ENCODE data around the gene TRMT11. TPM values are rescaled to one million over a fixed set of nuclear protein-coding genes. Genes with fewer than 3 reads are reported as not detected.
"Not testable (repeated sequence)": the region's sequence is repeated elsewhere in the genome, so short reads cannot be mapped to it uniquely, and the experiment has no call there.

Gene TRMT11
- total and polyA plus RNA-seq, 3 experiments from 2014 or later = 14.8 to 37.9 (median 35.8) TPM

GRCh38 chr6:126002755-126003679 lies 16.7 kb downstream of the TRMT11 start:
- H3K27ac Mint-ChIP-seq = peak overlapping the region in 1 of 8 donors; percentile 51
- DNase-seq = no peak
- ChIA-PET POLR2A (no interaction called here), CTCF (interaction anchor here (1.8 kb wide), 1 partner anchor 11 kb away, joined by 4 read pairs; no protein-coding TSS in a partner anchor)
- peaks cover 11 to 83% (median 31%) of the 10 kb centered on the region in 3 donors for H3K36me3 Mint-ChIP-seq
- no peak overlapping the region for H3K4me3 ChIP-seq (ENCODE audit: low read length)
- no peaks in the 10 kb centered on the region for H3K27me3 Mint-ChIP-seq
- H3K4me1 Mint-ChIP-seq = peaks cover 7 to 12% (median 8%) of the 10 kb centered on the region in 3 donors
- no peaks in the 10 kb centered on the region for H3K36me3 ChIP-seq (ENCODE audit: insufficient read depth, low read length)
- H3K9me3 Mint-ChIP-seq = no peaks in the 10 kb centered on the region
- no peak overlapping the region for H3K4me3 Mint-ChIP-seq
- no peaks in the 10 kb centered on the region for H3K9me3 ChIP-seq (ENCODE audit: low read length)
- H3K27me3 ChIP-seq (ENCODE audit: insufficient read depth, low read length, poor library complexity, severe bottlenecking) = no peaks in the 10 kb centered on the region
- H3K4me1 ChIP-seq (ENCODE audit: insufficient read depth, low read length) = peaks cover 8% of the 10 kb centered on the region
- H3K27ac ChIP-seq (ENCODE audit: low read depth, low read length) = no peak overlapping the region

GRCh38 chr6:126007800-126008199 lies 21.5 kb downstream of the TRMT11 start:
- H3K4me1 Mint-ChIP-seq = peaks cover 2 to 6% (median 4%) of the 10 kb centered on the region in 3 donors
- H3K36me3 Mint-ChIP-seq = peaks cover 15 to 77% (median 28%) of the 10 kb centered on the region in 3 donors
- H3K4me3 Mint-ChIP-seq = no peak overlapping the region
- ChIA-PET POLR2A (no interaction called here), CTCF (interaction anchor here (1.1 kb wide), 1 partner anchor 12 kb away, joined by 3 read pairs; no protein-coding TSS in a partner anchor)
- no peak for DNase-seq
- Histone ChIP-seq H3K9me3 (ENCODE audit: low read length) (no peaks in the 10 kb centered on the region), H3K36me3 (ENCODE audit: insufficient read depth, low read length) (peaks cover 6% of the 10 kb centered on the region), H3K4me3 (ENCODE audit: low read length) (no peak overlapping the region), H3K27ac (ENCODE audit: low read depth, low read length) (no peak overlapping the region), H3K27me3 (ENCODE audit: insufficient read depth, low read length, poor library complexity, severe bottlenecking) (no peaks in the 10 kb centered on the region), H3K4me1 (ENCODE audit: insufficient read depth, low read length) (peaks cover 3% of the 10 kb centered on the region)
- H3K27me3 Mint-ChIP-seq = no peaks in the 10 kb centered on the region
- no peak overlapping the region for H3K27ac Mint-ChIP-seq
- no peaks in the 10 kb centered on the region for H3K9me3 Mint-ChIP-seq

GRCh38 chr6:126010040-126010439 lies 23.7 kb downstream of the TRMT11 start:
- peaks cover 11% of the 10 kb centered on the region for H3K36me3 ChIP-seq (ENCODE audit: insufficient read depth, low read length)

GRCh38 chr6:126015863-126016262 lies 29.5 kb downstream of the TRMT11 start:
- CTCF ChIA-PET = no interaction called here
- Histone ChIP-seq H3K27me3 (ENCODE audit: insufficient read depth, low read length, poor library complexity, severe bottlenecking) (no peaks in the 10 kb centered on the region), H3K4me3 (ENCODE audit: low read length) (no peak overlapping the region), H3K4me1 (ENCODE audit: insufficient read depth, low read length) (no peaks in the 10 kb centered on the region), H3K27ac (ENCODE audit: low read depth, low read length) (no peak overlapping the region), H3K9me3 (ENCODE audit: low read length) (no peaks in the 10 kb centered on the region), H3K36me3 (ENCODE audit: insufficient read depth, low read length) (peaks cover 24% of the 10 kb centered on the region)
- POLR2A ChIA-PET = no interaction called here
- Mint-ChIP-seq H3K4me1 (no peaks in the 10 kb centered on the region), H3K27me3 (no peaks in the 10 kb centered on the region), H3K4me3 (no peak overlapping the region), H3K36me3 (peaks cover 16 to 84% (median 47%) of the 10 kb centered on the region in 3 donors), H3K9me3 (no peaks in the 10 kb centered on the region), H3K27ac (no peak overlapping the region)
- DNase-seq = no peak

More at GRCh38 chr6:126010040-126010439, 23.7 kb downstream of the TRMT11 start:
- Histone ChIP-seq H3K27ac (ENCODE audit: low read depth, low read length) (no peak overlapping the region), H3K4me3 (ENCODE audit: low read length) (no peak overlapping the region), H3K27me3 (ENCODE audit: insufficient read depth, low read length, poor library complexity, severe bottlenecking) (no peaks in the 10 kb centered on the region), H3K4me1 (ENCODE audit: insufficient read depth, low read length) (no peaks in the 10 kb centered on the region), H3K9me3 (ENCODE audit: low read length) (no peaks in the 10 kb centered on the region)
- Mint-ChIP-seq H3K27me3 (no peaks in the 10 kb centered on the region), H3K27ac (peak overlapping the region in 1 of 8 donors; percentile 78), H3K4me3 (no peak overlapping the region), H3K36me3 (peaks cover 8 to 78% (median 29%) of the 10 kb centered on the region in 3 donors), H3K9me3 (no peaks in the 10 kb centered on the region), H3K4me1 (no peaks in the 10 kb centered on the region)
- DNase-seq = no peak
- ChIA-PET CTCF (no interaction called here), POLR2A (no interaction called here)

GRCh38 chr6:126016591-126016990 lies 30.3 kb downstream of the TRMT11 start:
- Histone ChIP-seq H3K4me1 (ENCODE audit: insufficient read depth, low read length) (no peaks in the 10 kb centered on the region), H3K36me3 (ENCODE audit: insufficient read depth, low read length) (peaks cover 24% of the 10 kb centered on the region), H3K9me3 (ENCODE audit: low read length) (no peaks in the 10 kb centered on the region), H3K4me3 (ENCODE audit: low read length) (no peak overlapping the region), H3K27ac (ENCODE audit: low read depth, low read length) (no peak overlapping the region), H3K27me3 (ENCODE audit: insufficient read depth, low read length, poor library complexity, severe bottlenecking) (no peaks in the 10 kb centered on the region)
- ChIA-PET CTCF (no interaction called here), POLR2A (no interaction called here)
- H3K27ac Mint-ChIP-seq = no peak overlapping the region
- no peaks in the 10 kb centered on the region for H3K27me3 Mint-ChIP-seq
- H3K4me3 Mint-ChIP-seq = no peak overlapping the region
- no peaks in the 10 kb centered on the region for H3K4me1 Mint-ChIP-seq
- no peak for DNase-seq
- no peaks in the 10 kb centered on the region for H3K9me3 Mint-ChIP-seq
- peaks cover 24 to 86% (median 50%) of the 10 kb centered on the region in 3 donors for H3K36me3 Mint-ChIP-seq

- H3K27me3 Mint-ChIP-seq = no peaks in the 10 kb centered on the region
- no peaks in the 10 kb centered on the region for H3K9me3 Mint-ChIP-seq
- no peak overlapping the region for H3K4me3 Mint-ChIP-seq
- POLR2A ChIA-PET = no interaction called here
- peaks cover 23 to 85% (median 47%) of the 10 kb centered on the region in 3 donors for H3K36me3 Mint-ChIP-seq
- Histone ChIP-seq H3K9me3 (ENCODE audit: low read length) (no peaks in the 10 kb centered on the region), H3K27me3 (ENCODE audit: insufficient read depth, low read length, poor library complexity, severe bottlenecking) (no peaks in the 10 kb centered on the region), H3K27ac (ENCODE audit: low read depth, low read length) (no peak overlapping the region), H3K36me3 (ENCODE audit: insufficient read depth, low read length) (peaks cover 25% of the 10 kb centered on the region), H3K4me1 (ENCODE audit: insufficient read depth, low read length) (no peaks in the 10 kb centered on the region), H3K4me3 (ENCODE audit: low read length) (no peak overlapping the region)
- H3K4me1 Mint-ChIP-seq = no peaks in the 10 kb centered on the region
- H3K27ac Mint-ChIP-seq = no peak overlapping the region
- CTCF ChIA-PET = no interaction called here
- no peak for DNase-seq
Measured at GRCh38 chr6:126017668-126018067, 31.3 kb downstream of the TRMT11 start.

- H3K36me3 ChIP-seq (ENCODE audit: insufficient read depth, low read length) = peaks cover 23% of the 10 kb centered on the region
- Mint-ChIP-seq H3K4me1 (no peaks in the 10 kb centered on the region), H3K36me3 (peaks cover 23 to 80% (median 40%) of the 10 kb centered on the region in 3 donors), H3K9me3 (no peaks in the 10 kb centered on the region), H3K4me3 (no peak overlapping the region), H3K27ac (no peak overlapping the region), H3K27me3 (no peaks in the 10 kb centered on the region)
- H3K4me1 ChIP-seq (ENCODE audit: insufficient read depth, low read length) = no peaks in the 10 kb centered on the region
- H3K9me3 ChIP-seq (ENCODE audit: low read length) = no peaks in the 10 kb centered on the region
- CTCF ChIA-PET = no interaction called here
- no peaks in the 10 kb centered on the region for H3K27me3 ChIP-seq (ENCODE audit: insufficient read depth, low read length, poor library complexity, severe bottlenecking)
- no peak overlapping the region for H3K27ac ChIP-seq (ENCODE audit: low read depth, low read length)
- H3K4me3 ChIP-seq (ENCODE audit: low read length) = no peak overlapping the region
- POLR2A ChIA-PET = no interaction called here
- DNase-seq = no peak
Measured at GRCh38 chr6:126020305-126021050, 34.1 kb downstream of the TRMT11 start.

GRCh38 chr6:126023474-126023873 lies 37.1 kb downstream of the TRMT11 start:
- H3K36me3 ChIP-seq (ENCODE audit: insufficient read depth, low read length) = peaks cover 19% of the 10 kb centered on the region
- POLR2A ChIA-PET; H3K4me1 ChIP-seq (ENCODE audit: insufficient read depth, low read length); H3K4me3 Mint-ChIP-seq; H3K9me3 Mint-ChIP-seq; H3K27ac ChIP-seq (ENCODE audit: low read depth, low read length); DNase-seq; H3K27me3 Mint-ChIP-seq; H3K4me3 ChIP-seq (ENCODE audit: low read length); CTCF ChIA-PET; H3K4me1 Mint-ChIP-seq; H3K9me3 ChIP-seq (ENCODE audit: low read length); H3K27ac Mint-ChIP-seq; H3K27me3 ChIP-seq (ENCODE audit: insufficient read depth, low read length, poor library complexity, severe bottlenecking): not testable (repeated sequence)
- peaks cover 27 to 79% (median 41%) of the 10 kb centered on the region in 3 donors for H3K36me3 Mint-ChIP-seq
